Endothelial cell of umbilical vein (primary cell): ENCODE results near the gene GRM8. TPM values are rescaled to one million over a fixed set of nuclear protein-coding genes. Genes with fewer than 3 reads are reported as not detected.

Experiments
- BruUV-seq: library from RNA; stranded (reverse); fragments of 400-500 nt; replicated peaks from 2 replicates; lab custom pipeline; 2021; lab: Mats Ljungman, UMichigan
- CTCF ChIA-PET: fragments of 300-600, 350-600 bp; sonication (Branson Sonifier 250); formaldehyde crosslinking; loops from one replicate; lab custom pipeline; 2021; ENCODE audit warnings: antibody characterized with exemption, inconsistent platforms; lab: Charles Lee
- POLR2A ChIA-PET: fragments of 300-600, 350-600 bp; sonication (Branson Sonifier 250); formaldehyde crosslinking; loops from one replicate; lab custom pipeline; 2021; ENCODE audit warnings: antibody characterized with exemption, inconsistent platforms; lab: Charles Lee
- DNase-seq: peaks from one replicate; pipeline ENCODE4 v3.0.0-alpha.2; 2011; ENCODE audit warnings: low read depth, low spot score
- FAIRE-seq: peaks from 2 replicates; lab custom pipeline; 2011; peaks lifted over from hg19 to GRCh38; lab: Jason Lieb, UNC
- H2AFZ ChIP-seq: 2 replicates; pipeline ENCODE4 v1.6.0; 2012; ENCODE audit warnings: low read depth, low read length, control low read depth, inconsistent platforms
- H3K27ac ChIP-seq: 2 replicates; pipeline ENCODE4 v1.5.1; 2011; ENCODE audit warnings: low read depth, mild to moderate bottlenecking, control low read depth, low read length, moderate library complexity; ENCODE audit not compliant: insufficient read depth
- H3K27me3 ChIP-seq, 2 experiments: 2 replicates each; pipeline versions ENCODE4 v1.6.0 to v1.6.1; 2011; ENCODE audit warnings: low read length in 2 of 2, mixed read lengths in 1 of 2; ENCODE audit not compliant: control insufficient read depth in 2 of 2, insufficient read depth in 2 of 2
- H3K36me3 ChIP-seq, 2 experiments: 2 replicates in 1 of 2; 3 replicates in 1 of 2; pipeline ENCODE4 v1.5.1; 2011; ENCODE audit warnings: low read length in 2 of 2, mild to moderate bottlenecking in 1 of 2, moderate library complexity in 1 of 2; ENCODE audit not compliant: control insufficient read depth in 2 of 2, insufficient read depth in 2 of 2; ENCODE audit errors: extremely low read depth in 1 of 2
- H3K4me1 ChIP-seq: 3 replicates; pipeline ENCODE4 v1.5.1; 2011; ENCODE audit warnings: mild to moderate bottlenecking, low read length; ENCODE audit not compliant: control insufficient read depth, insufficient read depth; ENCODE audit errors: extremely low read depth
- H3K4me2 ChIP-seq: 2 replicates; pipeline ENCODE4 v1.6.1; 2011; ENCODE audit warnings: low read length, control low read depth, mixed read lengths; ENCODE audit not compliant: insufficient read depth
- H3K4me3 ChIP-seq, 3 experiments: fragments of 200-600 bp in 1 of 3; sonication (generic), shearing (Covaris generic) in 1 of 3; replicated peaks in 1 of 3; 2 replicates each; pipeline ENCODE4 v1.5.1; 2011 to 2016; ENCODE audit warnings: control low read depth in 3 of 3, low read length in 3 of 3, mild to moderate bottlenecking in 2 of 3, inconsistent platforms in 1 of 3, low read depth in 1 of 3, moderate library complexity in 1 of 3; ENCODE audit not compliant: insufficient read depth in 1 of 3
- H3K79me2 ChIP-seq: 2 replicates; pipeline ENCODE4 v1.6.0; 2012; ENCODE audit warnings: low read length, inconsistent platforms; ENCODE audit not compliant: control insufficient read depth, insufficient read depth
- H3K9ac ChIP-seq: replicated peaks from 2 replicates; pipeline ENCODE3; 2011; ENCODE audit warnings: low read length, control low read depth; ENCODE audit not compliant: insufficient read depth; ENCODE audit errors: extremely low read depth
- H3K9me1 ChIP-seq: replicated peaks from 3 replicates; pipeline ENCODE4 v1.6.0; 2011; ENCODE audit warnings: mild to moderate bottlenecking, low read length; ENCODE audit not compliant: control insufficient read depth, insufficient read depth; ENCODE audit errors: extremely low read depth
- H3K9me3 ChIP-seq: replicated peaks from 2 replicates; pipeline ENCODE4 v1.5.1; 2012; ENCODE audit warnings: low read length, inconsistent platforms; ENCODE audit not compliant: control insufficient read depth, insufficient read depth
- H4K20me1 ChIP-seq: replicated peaks from 2 replicates; pipeline ENCODE3; 2011; ENCODE audit warnings: mild to moderate bottlenecking, low read length; ENCODE audit not compliant: control insufficient read depth, insufficient read depth; ENCODE audit errors: extremely low read depth
- CTCF ChIP-seq, 2 donors: IDR thresholded peaks; 1 replicate in 1 of 2; 2 replicates in 1 of 2; pipeline ENCODE4 v1.5.1; 2011; ENCODE audit warnings: low read length in 2 of 2, mild to moderate bottlenecking in 2 of 2, moderate library complexity in 2 of 2, control low read depth in 1 of 2, inconsistent platforms in 1 of 2, low read depth in 1 of 2; ENCODE audit not compliant: insufficient read depth in 1 of 2; ENCODE audit errors: extremely low read depth in 1 of 2
- EZH2 ChIP-seq: IDR thresholded peaks from 2 replicates; pipeline ENCODE4 v1.6.1; 2012; ENCODE audit warnings: borderline replicate concordance, low read depth, mild to moderate bottlenecking, moderate library complexity, low read length, inconsistent platforms; ENCODE audit not compliant: severe bottlenecking
- FOS ChIP-seq: IDR thresholded peaks from 2 replicates; pipeline ENCODE4 v1.6.1; 2011; ENCODE audit warnings: mild to moderate bottlenecking, low read length, moderate library complexity, borderline replicate concordance; ENCODE audit not compliant: insufficient read depth
- GATA2 ChIP-seq: IDR thresholded peaks from 2 replicates; pipeline ENCODE4 v1.7.0; 2011; ENCODE audit warnings: low read depth, mild to moderate bottlenecking, moderate library complexity, mixed read lengths, low read length; ENCODE audit not compliant: insufficient read length, insufficient read depth
- JUN ChIP-seq: IDR thresholded peaks from 2 replicates; pipeline ENCODE4 v1.6.1; 2011; ENCODE audit warnings: borderline replicate concordance, low read depth; ENCODE audit not compliant: insufficient read length, insufficient read depth
- MYC ChIP-seq: IDR thresholded peaks from one replicate; pipeline ENCODE4 v1.6.1; 2011; ENCODE audit warnings: mild to moderate bottlenecking, low read depth, low read length
- POLR2A ChIP-seq: IDR thresholded peaks from 2 replicates; pipeline ENCODE4 v1.6.1; 2012; ENCODE audit warnings: low read depth, mild to moderate bottlenecking, control low read depth, low read length
- POLR2AphosphoS5 ChIP-seq: IDR thresholded peaks from 2 replicates; pipeline ENCODE4 v1.6.1; 2012; ENCODE audit warnings: low read depth, mild to moderate bottlenecking, control low read depth, low read length, moderate library complexity; ENCODE audit not compliant: insufficient read depth
- dilution Hi-C: fragments of 300-500 bp; cut with MboI; formaldehyde crosslinking; loops from one replicate; pipeline ENCODE4 v1.15.0; 2019; ENCODE audit warnings: low sequenced_read_pairs; ENCODE audit not compliant: extremely low pct_ligation_motif_present
- intact Hi-C: fragments of 100-400 bp; cut with micrococcal nuclease; formaldehyde crosslinking; loops from one replicate; pipeline ENCODE4 v1.10.0; 2022
- polyA plus RNA-seq, 4 experiments: library from polyadenylated mRNA; depleted of rRNA in 3 of 4; stranded (reverse) in 3 of 4; unstranded in 1 of 4; fragments of >200 nt; gene quantifications; 2 replicates each; pipeline versions ENCODE4 v1.2.1 to v1.2.3, GENCODE V29; 2011 to 2012; ENCODE audit warnings: missing spikeins in 1 of 4
- total RNA-seq: library from RNA; stranded (reverse); gene quantifications from 2 replicates; pipeline ENCODE4 v1.2.3, GENCODE V29; 2021

Gene GRM8
- total and polyA plus RNA-seq, 2 donors (not counting 3 experiments of a cell fraction or from before 2014, with no cell fraction given): not detected

- TF ChIP-seq EZH2 (no peak), MYC (no peak), GATA2 (no peak), POLR2A (no peak), FOS (no peak), JUN (no peak), CTCF (IDR thresholded peaks at IDR 0.05; ENCODE audit: extremely low read depth in 1 of 2, insufficient read depth in 1 of 2, low read depth in 1 of 2, low read length in 2 of 2) (no peak), POLR2AphosphoS5 (no peak)
- Histone ChIP-seq H2AFZ (no peak overlapping the region), H3K9me1 (no peaks in the 10 kb centered on the region), H4K20me1 (no peaks in the 10 kb centered on the region), H3K4me3 (no peak overlapping the region), H3K9ac (no peak overlapping the region), H3K36me3 (no peaks in the 10 kb centered on the region), H3K27ac (no peak overlapping the region), H3K9me3 (no peaks in the 10 kb centered on the region), H3K4me1 (no peaks in the 10 kb centered on the region), H3K4me2 (no peak overlapping the region), H3K79me2 (no peaks in the 10 kb centered on the region), H3K27me3 (no peaks in the 10 kb centered on the region)
- POLR2A ChIA-PET: no interaction called here
- dilution Hi-C loops (no loop called here), intact Hi-C loops (loop anchor here (1.0 to 5.0 kb wide), 4 partner anchors 450 to 1403 kb away; no protein-coding TSS in a partner anchor)
- DNase-seq (no peak), FAIRE-seq (no peak)
- CTCF ChIA-PET: interaction anchor here (0.7 to 2.3 kb wide), 10 partner anchors 97 to 1744 kb away, joined by 3 to 32 read pairs (median 8); partner anchors contain the start of gene GRM8
- BruUV-seq: no TSS peak
These were observed 448.8 kb downstream of the GRM8 start for GRCh38 chr7:126803990-126804389.
